HG03469 (cell line): Measurements from ENCODE around the gene INKA1.
"Not testable (repeated sequence)": the region's sequence is repeated elsewhere in the genome, so short reads cannot be mapped to it uniquely, and the experiment has no call there.

Source experiments
- ATAC-seq: cut with Tn5 transposase; IDR thresholded peaks from one replicate; pipeline ENCODE4 v1.9.1; 2021; ENCODE audit warnings: mild to moderate bottlenecking, moderate library complexity, moderate number of reproducible peaks; ENCODE audit not compliant: unreplicated experiment

The INKA1 gene

GRCh38 chr3:49806850-49807249, 3.8 kb downstream of the INKA1 start:
- no peak for ATAC-seq

GRCh38 chr3:49807431-49808114, 4.5 kb downstream of the INKA1 start:
- ATAC-seq = no peak

- no peak for ATAC-seq
These were observed 9.9 kb downstream of the INKA1 start for GRCh38 chr3:49812916-49813496.

- no peak for ATAC-seq
These were observed 10.6 kb downstream of the INKA1 start, which contains the start of gene UBA7 for GRCh38 chr3:49813497-49814174. Gene UBA7 (minus strand): TSS chr3:49813953. CDS start chr3:49813787, 166 bp downstream.

- ATAC-seq = not testable (repeated sequence)
These were observed 20.1 kb downstream of the INKA1 start for GRCh38 chr3:49823131-49823530.

- ATAC-seq = no peak
These were observed 23.0 kb downstream of the INKA1 start for GRCh38 chr3:49826016-49826415.

- no peak for ATAC-seq
These were observed 28.3 kb downstream of the INKA1 start for GRCh38 chr3:49831341-49831740.

GRCh38 chr3:49839193-49839809, 36.2 kb downstream of the INKA1 start:
- no peak for ATAC-seq

- ATAC-seq = no peak
These were observed 37.3 kb downstream of the INKA1 start for GRCh38 chr3:49840388-49840787.

GRCh38 chr3:49841126-49841696, 38.1 kb downstream of the INKA1 start:
- ATAC-seq = no peak

- ATAC-seq = no peak
These were observed 38.7 kb downstream of the INKA1 start for GRCh38 chr3:49841806-49842205.

GRCh38 chr3:49842843-49843517, 39.9 kb downstream of the INKA1 start:
- ATAC-seq = no peak

GRCh38 chr3:49844464-49845183, 41.6 kb downstream of the INKA1 start:
- no peak for ATAC-seq

- ATAC-seq = no peak
These were observed 42.6 kb downstream of the INKA1 start for GRCh38 chr3:49845694-49846093.
